Liver (tissue), 3 donors: ENCODE measurements around the gene TRIM17.

Experiments used
- EGR1 ChIP-seq, 2 donors: IDR thresholded peaks; 2 replicates each; pipeline ENCODE4 v1.6.1; 2016 to 2018; ENCODE audit warnings: antibody characterized with exemption in 2 of 2, low read depth in 2 of 2
- FOXA2 ChIP-seq: IDR thresholded peaks from 2 replicates; pipeline ENCODE4 v1.6.1; 2016; ENCODE audit warnings: antibody characterized with exemption
- HNF4A ChIP-seq, 2 donors: conservative IDR thresholded peaks; 2 replicates each; pipeline ENCODE4 v1.6.1; 2016; ENCODE audit warnings: antibody characterized with exemption in 2 of 2, mild to moderate bottlenecking in 2 of 2
- HNF4G ChIP-seq: IDR thresholded peaks from 2 replicates; pipeline ENCODE4 v1.6.1; 2016; ENCODE audit warnings: antibody characterized with exemption
- RAD21 ChIP-seq, 2 donors: IDR thresholded peaks; 2 replicates each; pipeline ENCODE4 v1.6.1; 2016; ENCODE audit warnings: antibody characterized with exemption in 2 of 2, mild to moderate bottlenecking in 2 of 2
- TAF1 ChIP-seq: conservative IDR thresholded peaks from 2 replicates; pipeline ENCODE4 v1.6.1; 2016; ENCODE audit warnings: antibody characterized with exemption, mild to moderate bottlenecking
- YY1 ChIP-seq: IDR thresholded peaks from 2 replicates; pipeline ENCODE4 v1.6.1; 2016; ENCODE audit warnings: antibody characterized with exemption, mild to moderate bottlenecking
- TF ChIP-seq, protein P1 (sequence below): IDR thresholded peaks from 2 replicates; pipeline ENCODE4 v1.6.1; 2016; ENCODE audit warnings: antibody characterized with exemption
- TF ChIP-seq, protein P2 (sequence below): fragments of 150-350 bp; IDR thresholded peaks from 2 replicates; pipeline ENCODE4 v1.5.1; 2017; ENCODE audit warnings: improper control_type of control experiment, low read depth, low read length; ENCODE audit not compliant: missing input control
- TF ChIP-seq, protein P3 (sequence below): IDR thresholded peaks from 2 replicates; pipeline ENCODE4 v1.6.1; 2016; ENCODE audit warnings: antibody characterized with exemption, mild to moderate bottlenecking
- TF ChIP-seq, protein P4 (sequence below): IDR thresholded peaks from 2 replicates; pipeline ENCODE4 v1.6.1; 2016; ENCODE audit warnings: antibody characterized with exemption
- donor health status: healthy.
- donor health status: healthy.

DNA sequence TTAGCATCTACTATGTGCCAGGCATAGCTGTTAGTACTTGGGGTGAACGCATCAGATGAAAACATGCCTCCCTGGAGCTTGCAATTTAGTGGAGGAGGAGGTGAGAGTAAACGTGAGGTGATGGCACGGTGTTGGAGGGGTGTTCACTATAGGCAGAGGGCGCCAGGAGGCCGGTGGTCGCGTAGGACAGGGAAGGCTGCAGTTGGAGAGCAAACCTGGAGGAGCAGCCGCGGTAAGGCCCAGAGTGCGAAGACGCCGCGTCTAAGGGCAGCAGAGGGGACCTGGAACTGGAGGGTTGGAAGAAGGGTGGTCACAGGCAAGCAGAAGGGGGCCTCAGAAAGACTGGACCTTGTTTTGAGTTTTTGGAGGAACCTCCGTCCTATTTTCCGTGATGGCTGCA lies 30.2 kb upstream of the TRIM17 start:
- TF ChIP-seq, protein P1, sequence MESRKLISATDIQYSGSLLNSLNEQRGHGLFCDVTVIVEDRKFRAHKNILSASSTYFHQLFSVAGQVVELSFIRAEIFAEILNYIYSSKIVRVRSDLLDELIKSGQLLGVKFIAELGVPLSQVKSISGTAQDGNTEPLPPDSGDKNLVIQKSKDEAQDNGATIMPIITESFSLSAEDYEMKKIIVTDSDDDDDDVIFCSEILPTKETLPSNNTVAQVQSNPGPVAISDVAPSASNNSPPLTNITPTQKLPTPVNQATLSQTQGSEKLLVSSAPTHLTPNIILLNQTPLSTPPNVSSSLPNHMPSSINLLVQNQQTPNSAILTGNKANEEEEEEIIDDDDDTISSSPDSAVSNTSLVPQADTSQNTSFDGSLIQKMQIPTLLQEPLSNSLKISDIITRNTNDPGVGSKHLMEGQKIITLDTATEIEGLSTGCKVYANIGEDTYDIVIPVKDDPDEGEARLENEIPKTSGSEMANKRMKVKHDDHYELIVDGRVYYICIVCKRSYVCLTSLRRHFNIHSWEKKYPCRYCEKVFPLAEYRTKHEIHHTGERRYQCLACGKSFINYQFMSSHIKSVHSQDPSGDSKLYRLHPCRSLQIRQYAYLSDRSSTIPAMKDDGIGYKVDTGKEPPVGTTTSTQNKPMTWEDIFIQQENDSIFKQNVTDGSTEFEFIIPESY, result no peak
- TF ChIP-seq, protein P2, sequence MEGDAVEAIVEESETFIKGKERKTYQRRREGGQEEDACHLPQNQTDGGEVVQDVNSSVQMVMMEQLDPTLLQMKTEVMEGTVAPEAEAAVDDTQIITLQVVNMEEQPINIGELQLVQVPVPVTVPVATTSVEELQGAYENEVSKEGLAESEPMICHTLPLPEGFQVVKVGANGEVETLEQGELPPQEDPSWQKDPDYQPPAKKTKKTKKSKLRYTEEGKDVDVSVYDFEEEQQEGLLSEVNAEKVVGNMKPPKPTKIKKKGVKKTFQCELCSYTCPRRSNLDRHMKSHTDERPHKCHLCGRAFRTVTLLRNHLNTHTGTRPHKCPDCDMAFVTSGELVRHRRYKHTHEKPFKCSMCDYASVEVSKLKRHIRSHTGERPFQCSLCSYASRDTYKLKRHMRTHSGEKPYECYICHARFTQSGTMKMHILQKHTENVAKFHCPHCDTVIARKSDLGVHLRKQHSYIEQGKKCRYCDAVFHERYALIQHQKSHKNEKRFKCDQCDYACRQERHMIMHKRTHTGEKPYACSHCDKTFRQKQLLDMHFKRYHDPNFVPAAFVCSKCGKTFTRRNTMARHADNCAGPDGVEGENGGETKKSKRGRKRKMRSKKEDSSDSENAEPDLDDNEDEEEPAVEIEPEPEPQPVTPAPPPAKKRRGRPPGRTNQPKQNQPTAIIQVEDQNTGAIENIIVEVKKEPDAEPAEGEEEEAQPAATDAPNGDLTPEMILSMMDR, result no peak
- TF ChIP-seq TAF1 (no peak), HNF4A (conservative IDR thresholded peaks at IDR 0.05) (no peak), HNF4G (no peak), RAD21 (IDR thresholded peaks at IDR 0.05) (no peak), FOXA2 (no peak), EGR1 (IDR thresholded peaks at IDR 0.05; ENCODE audit: low read depth in 2 of 2) (no peak), YY1 (no peak)
- TF ChIP-seq, protein P3, sequence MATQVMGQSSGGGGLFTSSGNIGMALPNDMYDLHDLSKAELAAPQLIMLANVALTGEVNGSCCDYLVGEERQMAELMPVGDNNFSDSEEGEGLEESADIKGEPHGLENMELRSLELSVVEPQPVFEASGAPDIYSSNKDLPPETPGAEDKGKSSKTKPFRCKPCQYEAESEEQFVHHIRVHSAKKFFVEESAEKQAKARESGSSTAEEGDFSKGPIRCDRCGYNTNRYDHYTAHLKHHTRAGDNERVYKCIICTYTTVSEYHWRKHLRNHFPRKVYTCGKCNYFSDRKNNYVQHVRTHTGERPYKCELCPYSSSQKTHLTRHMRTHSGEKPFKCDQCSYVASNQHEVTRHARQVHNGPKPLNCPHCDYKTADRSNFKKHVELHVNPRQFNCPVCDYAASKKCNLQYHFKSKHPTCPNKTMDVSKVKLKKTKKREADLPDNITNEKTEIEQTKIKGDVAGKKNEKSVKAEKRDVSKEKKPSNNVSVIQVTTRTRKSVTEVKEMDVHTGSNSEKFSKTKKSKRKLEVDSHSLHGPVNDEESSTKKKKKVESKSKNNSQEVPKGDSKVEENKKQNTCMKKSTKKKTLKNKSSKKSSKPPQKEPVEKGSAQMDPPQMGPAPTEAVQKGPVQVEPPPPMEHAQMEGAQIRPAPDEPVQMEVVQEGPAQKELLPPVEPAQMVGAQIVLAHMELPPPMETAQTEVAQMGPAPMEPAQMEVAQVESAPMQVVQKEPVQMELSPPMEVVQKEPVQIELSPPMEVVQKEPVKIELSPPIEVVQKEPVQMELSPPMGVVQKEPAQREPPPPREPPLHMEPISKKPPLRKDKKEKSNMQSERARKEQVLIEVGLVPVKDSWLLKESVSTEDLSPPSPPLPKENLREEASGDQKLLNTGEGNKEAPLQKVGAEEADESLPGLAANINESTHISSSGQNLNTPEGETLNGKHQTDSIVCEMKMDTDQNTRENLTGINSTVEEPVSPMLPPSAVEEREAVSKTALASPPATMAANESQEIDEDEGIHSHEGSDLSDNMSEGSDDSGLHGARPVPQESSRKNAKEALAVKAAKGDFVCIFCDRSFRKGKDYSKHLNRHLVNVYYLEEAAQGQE, result no peak
- TF ChIP-seq, protein P4, sequence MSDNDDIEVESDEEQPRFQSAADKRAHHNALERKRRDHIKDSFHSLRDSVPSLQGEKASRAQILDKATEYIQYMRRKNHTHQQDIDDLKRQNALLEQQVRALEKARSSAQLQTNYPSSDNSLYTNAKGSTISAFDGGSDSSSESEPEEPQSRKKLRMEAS, result no peak
